SKM-1 treated with dmso at 0.1 percent for 144 hours (cell line): ENCODE measurements around the gene GRK6.

Experiments
- DNase-seq: peaks from one replicate; lab custom pipeline; 2025; ENCODE audit not compliant: unreplicated experiment; lab: John Stamatoyannopoulos, UW

The GRK6 gene

DNA sequence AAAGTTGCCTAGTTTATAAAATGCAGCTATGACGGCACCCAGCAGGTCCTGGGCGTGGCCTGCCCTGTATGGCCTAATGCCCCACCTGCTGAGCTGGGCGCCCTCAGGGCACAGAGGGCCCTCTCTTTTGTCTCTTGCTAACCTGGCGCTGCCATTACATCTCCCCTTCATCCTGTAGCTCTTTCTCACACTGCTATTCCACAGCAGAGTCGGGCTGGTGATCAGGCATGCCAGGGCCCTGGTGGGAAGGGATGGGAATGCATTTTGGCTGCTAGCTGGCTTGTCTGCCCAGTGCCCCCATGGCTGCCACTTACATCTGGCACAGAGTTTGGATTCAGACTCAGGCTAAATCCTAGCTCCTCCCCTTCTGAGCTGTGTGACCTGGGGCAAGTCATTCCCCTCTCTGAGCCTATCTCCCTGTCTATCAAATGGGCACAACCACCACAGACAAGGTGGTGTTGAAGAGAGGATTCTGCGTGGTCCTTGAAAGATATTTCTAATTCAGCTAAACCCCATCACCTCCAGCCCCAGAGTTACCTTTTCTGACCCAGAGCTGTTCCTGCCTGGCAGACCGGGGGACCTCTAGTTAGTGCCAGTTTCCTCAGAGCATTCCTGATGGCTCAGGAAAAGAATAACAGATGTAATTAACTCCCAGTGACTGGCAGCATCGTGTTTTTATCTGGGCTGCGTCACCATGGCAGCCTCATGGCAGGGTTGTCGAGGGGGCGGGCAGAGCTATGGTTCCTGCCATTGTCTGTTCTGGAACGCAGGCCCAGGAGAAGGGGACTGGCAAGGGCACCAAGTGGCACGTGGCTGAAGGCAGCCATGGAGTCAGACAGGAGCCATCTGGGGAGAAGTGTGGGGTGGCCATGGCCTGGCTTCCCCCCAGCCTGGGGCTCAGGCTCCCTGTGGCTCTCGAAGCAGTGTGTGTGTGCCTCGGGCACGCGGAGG, 26.5 kb downstream of the GRK6 start:
- no peak for DNase-seq

- DNase-seq = no peak
Measured at GRCh38 chr5:177453852-177454396, 27.4 kb downstream of the GRK6 start.

DNA sequence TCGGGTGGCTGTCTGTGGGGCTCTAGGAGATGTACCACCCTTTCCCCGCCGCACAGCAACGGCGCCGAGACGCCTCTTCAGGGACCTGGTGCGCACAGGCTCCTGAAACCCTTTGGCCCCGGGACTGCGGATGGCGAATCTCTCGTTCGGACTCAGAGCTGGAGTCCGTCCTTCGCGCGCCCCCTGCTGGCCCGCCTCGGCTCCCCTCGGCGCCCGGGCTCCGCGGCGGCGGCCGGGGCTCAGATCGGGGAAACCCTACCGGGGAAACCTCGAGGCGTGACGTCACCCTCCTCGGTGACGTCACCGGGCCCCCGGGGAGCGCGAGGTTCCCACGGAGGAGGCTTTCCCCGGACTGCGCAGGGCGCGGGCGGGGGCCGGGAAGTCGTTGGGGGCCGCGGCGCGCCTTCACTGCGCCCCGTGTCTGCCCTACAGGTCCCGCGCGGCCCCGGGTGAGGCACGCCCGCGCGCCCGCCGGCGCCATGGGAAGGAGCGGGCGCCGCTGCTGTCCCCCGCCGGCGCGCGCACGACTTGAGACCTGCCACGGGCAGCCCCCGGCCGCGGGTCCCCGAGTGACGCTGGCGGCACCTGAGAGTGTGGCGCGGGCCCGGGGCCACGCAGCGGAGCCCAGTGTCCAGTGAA, 28.0 kb downstream of the GRK6 start:
- DNase-seq = peak; percentile 87

DNA sequence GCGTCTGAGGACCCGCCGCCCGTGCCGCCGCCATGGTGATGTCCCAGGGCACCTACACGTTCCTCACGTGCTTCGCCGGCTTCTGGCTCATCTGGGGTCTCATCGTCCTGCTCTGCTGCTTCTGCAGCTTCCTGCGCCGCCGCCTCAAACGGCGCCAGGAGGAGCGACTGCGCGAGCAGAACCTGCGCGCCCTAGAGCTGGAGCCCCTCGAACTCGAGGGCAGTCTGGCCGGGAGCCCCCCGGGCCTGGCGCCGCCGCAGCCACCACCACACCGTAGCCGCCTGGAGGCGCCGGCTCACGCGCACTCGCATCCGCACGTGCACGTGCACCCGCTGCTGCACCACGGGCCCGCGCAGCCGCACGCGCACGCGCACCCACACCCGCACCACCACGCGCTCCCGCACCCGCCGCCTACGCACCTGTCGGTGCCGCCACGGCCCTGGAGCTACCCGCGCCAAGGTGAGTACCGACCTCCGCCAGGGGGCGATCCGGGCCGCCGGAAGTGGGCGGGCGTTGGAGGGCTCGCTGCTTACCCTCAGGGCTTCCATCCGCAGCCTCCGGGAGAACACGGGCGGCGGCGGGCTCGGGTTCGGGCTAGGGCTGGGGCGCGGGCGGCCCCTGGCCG, 28.7 kb downstream of the GRK6 start:
- peak; percentile 63 for DNase-seq

DNA sequence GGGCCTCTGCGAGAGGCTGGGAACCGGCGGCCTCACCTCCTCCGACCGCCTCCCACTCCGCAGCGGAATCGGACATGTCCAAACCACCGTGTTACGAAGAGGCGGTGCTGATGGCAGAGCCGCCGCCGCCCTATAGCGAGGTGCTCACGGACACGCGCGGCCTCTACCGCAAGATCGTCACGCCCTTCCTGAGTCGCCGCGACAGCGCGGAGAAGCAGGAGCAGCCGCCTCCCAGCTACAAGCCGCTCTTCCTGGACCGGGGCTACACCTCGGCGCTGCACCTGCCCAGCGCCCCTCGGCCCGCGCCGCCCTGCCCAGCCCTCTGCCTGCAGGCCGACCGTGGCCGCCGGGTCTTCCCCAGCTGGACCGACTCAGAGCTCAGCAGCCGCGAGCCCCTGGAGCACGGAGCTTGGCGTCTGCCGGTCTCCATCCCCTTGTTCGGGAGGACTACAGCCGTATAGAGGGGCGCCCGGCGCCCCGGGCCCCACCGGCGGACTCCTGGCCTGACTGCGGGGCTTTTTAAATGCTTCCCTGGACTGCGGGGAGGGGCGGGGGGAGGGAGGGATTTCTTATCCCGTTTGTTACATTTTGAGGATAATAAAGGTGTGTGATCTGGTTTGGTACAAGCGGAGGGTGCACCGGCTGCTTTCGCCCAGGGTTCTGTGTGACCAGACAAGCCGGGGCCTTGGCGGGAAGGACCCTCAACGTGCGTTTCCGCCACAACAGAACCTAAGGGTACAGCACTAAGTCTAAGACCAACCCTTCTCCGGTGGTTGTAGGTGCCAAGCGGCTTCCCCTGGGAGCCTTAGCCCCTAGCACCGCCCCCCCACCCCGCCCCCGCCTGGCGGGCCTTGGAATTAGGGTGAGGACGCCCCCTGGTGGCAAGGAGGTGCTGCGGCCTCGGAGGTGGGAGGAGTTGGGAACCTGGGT, 29.4 kb downstream of the GRK6 start:
- DNase-seq = peak; percentile 71

GRCh38 chr5:177456591-177456964, 30.1 kb downstream of the GRK6 start:
- no peak for DNase-seq

DNA sequence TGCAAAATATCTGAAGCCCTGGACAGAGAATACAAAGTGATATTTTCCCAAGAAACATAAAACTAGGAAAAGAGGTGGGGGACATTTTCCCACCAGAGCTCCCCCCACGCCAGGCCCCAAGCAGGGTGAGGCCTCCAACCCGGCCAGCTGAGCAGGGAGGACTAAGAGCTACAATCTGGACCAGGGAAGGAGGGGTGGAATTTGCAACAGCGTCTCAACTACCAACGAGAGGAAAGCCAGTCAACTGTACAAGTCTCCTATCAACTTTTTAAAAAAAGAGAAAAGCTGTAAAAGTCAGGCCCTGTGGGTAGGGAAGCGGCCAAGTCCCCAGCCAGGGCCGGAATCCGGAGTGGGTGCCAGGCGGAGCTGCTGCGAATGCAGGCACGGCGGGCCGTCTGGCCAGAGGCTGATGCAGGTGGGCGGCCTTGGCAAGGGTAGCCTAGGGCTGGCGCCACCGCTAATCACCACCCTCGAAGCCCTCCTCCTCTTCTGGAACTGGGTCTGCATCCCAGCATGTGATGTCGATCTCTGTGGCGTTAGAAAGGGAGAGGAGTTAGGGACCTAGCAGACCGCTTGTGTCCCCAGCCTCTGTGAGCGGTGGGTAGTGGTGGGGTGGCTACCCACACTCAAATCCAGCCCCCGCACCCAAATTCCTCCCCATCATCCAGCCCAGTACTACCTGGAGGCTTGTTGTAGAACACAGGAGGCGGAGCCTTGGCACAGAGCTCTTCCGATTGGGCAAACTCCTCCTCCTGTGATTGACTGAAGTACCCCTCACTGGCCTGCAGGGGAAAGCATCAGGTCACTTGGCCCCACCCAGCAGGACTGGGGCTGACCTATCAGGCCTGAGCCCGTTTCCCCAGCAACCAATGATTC, 30.7 kb downstream of the GRK6 start:
- peak; percentile 96 for DNase-seq

DNA sequence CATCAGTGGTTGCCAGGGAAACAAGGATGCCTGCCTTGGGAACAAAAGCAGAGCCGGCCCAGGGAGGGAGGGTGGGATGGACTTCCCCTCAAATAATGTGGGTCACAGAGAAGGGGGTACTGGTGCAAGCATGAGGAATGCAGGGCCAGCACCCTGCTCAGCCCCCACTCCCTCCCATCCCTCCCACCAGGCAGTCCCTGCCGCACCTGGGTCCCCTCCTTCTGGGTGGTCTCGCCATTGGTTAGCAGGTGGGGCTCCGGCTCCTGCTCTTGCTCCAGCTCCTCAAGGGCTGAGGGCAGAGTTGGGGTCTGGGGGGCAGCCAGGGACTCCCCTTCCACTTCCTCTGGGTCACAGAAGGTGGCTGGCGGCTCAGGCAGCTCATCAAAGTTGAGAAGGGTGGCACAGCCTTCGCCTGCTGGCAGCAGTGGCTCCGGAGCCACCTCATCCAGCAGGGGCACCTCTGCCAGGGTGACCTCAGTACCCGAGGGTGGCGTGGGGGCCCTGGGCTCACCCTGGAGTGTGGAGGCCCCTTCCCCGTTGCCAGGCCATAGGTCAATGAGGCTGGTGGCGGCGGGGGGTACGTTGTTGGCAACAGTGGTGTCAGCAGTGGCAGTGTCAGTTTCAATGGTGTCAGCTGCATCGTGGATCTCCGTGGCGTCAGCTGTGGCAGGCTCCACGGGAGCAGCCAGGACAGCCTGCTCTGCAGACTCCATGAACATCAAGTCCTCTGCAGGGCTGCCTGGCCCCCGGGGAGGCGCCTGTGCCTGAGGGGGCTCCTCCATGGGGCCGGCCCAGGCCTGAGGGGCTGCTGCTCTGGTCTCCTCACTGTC, 31.6 kb downstream of the GRK6 start:
- no peak for DNase-seq

DNA sequence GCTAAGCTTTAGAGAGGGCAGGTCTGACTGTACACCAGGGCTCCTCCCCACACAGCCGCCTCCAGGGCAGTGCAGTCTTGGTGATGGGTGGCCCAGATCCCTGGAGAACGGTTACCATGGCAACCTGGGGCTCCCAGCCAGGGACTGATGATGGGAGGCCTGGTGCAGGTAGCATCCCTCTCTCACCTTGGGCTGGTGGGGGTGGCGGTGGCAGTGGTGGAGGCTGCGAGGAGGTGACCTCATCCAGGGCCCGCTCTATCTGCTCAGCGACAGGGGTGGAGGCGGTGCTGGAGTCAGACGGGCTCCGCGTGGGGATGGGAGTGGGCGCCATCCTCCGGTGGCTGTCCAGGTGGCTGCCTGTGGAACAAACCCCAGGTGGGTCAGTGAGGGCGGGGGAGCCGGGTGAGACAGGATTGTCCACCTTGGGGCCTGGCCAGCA, 32.5 kb downstream of the GRK6 start:
- no peak for DNase-seq

- no peak for DNase-seq
Measured at GRCh38 chr5:177459357-177459756, 32.9 kb downstream of the GRK6 start.

- no peak for DNase-seq
Measured at GRCh38 chr5:177459819-177460628, 33.5 kb downstream of the GRK6 start.

DNA sequence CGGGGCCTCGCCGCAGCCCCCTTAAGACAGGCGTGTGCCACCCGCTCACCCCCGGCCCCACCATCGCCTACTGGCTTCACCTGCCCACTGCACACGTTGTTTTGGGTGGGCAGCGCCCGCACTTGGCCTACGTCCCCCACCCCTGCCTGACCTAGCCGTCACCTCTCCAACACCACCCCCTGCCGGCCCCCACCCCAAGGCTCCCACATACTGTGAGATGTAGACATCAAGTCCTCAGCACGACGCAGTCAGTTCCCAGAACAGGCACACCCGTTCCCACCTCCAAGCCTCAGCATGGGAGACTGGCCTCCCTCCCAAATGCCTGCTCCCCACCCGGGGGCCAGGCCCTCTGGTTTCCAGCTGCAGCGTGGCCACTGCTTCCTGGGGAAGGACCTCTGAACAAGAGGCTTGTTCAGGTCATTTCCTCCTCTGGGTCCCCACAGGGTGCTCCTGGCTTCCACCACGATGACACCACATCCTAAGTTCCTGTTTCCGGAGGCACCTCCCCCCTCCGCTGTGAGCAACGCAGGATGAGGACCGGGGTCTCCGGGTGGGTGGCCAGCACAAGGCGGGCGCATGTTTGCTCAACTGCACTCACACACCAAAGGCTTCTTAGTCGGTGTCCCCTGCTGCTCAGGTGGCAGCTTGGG, 35.7 kb downstream of the GRK6 start:
- DNase-seq = peak; percentile 86

GRCh38 chr5:177465044-177465443, 38.6 kb downstream of the GRK6 start:
- no peak for DNase-seq

DNA sequence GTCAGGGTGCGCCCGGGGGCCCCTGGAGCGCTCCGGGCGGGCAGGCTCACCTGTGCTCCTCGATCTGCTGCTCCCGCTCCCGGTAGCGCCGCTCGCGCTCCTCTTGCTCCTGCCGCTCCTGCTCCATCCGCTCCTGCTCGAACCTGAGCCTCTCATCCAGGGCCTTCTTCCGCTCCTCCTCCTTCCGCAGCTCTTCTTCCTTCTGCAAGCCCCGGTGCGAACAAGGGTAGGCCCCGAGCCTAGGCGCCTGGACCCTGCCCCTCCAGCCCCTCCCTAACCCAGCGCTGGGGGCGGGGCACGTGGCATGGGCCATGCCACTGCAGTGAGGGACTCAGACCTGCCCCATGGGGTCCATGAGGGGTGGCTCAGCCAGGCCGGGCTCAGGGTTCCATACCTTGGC, 40.4 kb downstream of the GRK6 start:
- DNase-seq = no peak

DNA sequence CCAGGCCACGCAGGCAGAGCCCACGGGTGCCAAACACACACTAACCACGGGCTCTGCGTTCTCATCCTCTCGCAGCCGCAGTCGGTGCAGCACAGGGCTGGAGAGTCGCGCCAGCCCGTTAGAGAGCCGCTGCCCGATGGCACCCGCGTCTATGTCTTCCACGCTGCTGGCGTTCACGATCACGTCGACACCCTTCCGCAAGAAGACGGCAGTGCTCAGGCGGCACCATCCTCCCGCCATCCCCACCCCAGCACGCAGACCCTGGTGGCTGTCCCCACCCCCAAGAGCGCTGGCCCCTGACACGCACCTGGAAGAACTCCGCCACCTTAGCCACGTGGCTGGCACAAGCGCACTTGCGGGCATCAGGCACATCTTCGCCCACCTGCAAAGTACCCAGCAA, 41.0 kb downstream of the GRK6 start:
- no peak for DNase-seq

- no peak for DNase-seq
Measured at GRCh38 chr5:177468329-177468684, 41.8 kb downstream of the GRK6 start.
